NCI-H526 (cell line): ENCODE data around the gene RNF126.
"Not testable (repeated sequence)": the region's sequence is repeated elsewhere in the genome, so short reads cannot be mapped to it uniquely, and the experiment has no call there.

ENCODE experiments used
- DNase-seq, 2 experiments: peaks; one replicate each; lab custom pipeline; 2025; lab: John Stamatoyannopoulos, UW

RNF126 gene

DNA sequence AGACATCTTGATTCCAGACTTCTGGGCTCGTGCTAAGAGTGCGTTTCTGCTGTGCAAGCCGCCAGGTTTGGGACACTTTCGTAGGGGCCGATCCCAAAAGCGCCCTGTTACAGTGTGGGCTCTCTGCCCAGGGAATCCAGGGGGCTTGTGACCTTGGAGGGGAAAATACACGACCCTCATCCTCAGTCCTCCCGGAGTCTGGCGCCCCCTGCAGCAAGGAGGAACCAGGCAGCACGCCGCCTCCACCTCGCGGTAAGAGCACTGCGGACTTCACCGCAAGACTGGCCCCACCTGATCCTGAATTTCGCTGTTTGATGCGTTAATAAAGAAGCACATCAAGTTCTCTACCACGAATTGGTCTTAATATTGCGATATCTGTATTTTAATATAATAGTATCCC, 34.8 kb downstream of the RNF126 start:
- no peak for DNase-seq

DNA sequence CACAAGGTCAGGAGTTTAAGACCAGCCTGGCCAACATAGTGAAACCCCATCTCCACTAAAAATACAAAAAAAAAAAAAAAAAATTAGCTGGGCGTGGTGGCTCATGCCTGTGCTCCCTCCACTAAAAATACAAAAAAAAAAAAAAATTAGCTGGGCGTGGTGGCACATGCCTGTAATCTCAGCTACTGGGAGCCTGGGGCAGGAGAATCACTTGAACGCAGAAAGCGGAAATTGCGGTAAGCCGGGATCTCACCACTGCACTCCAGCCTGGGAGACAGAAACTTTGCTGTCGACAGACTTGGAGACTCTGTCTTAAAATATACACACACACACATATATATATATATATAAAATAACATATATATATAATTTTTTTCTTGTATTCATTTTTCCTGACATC, 36.4 kb downstream of the RNF126 start:
- DNase-seq: not testable (repeated sequence)

DNA sequence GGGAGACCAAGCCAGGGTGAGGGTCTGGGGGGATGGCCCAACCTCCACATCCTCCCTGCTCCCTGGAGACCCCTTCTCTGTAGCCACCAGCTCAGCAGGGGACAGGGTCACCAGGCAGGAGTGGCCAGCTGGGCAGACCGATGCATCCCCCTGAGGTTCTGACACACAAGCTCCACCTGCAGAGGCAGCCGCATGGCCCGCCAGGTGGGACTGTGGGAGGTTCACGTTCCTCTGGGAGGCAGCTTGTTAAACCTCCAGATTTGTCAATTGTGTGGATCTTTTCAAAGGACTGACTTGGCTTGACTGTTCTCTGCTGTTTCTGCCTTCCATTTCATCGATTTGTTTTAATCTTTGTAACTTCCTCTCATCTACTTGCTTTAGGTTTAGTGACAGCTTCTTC, 37.8 kb downstream of the RNF126 start:
- no peak for DNase-seq

DNA sequence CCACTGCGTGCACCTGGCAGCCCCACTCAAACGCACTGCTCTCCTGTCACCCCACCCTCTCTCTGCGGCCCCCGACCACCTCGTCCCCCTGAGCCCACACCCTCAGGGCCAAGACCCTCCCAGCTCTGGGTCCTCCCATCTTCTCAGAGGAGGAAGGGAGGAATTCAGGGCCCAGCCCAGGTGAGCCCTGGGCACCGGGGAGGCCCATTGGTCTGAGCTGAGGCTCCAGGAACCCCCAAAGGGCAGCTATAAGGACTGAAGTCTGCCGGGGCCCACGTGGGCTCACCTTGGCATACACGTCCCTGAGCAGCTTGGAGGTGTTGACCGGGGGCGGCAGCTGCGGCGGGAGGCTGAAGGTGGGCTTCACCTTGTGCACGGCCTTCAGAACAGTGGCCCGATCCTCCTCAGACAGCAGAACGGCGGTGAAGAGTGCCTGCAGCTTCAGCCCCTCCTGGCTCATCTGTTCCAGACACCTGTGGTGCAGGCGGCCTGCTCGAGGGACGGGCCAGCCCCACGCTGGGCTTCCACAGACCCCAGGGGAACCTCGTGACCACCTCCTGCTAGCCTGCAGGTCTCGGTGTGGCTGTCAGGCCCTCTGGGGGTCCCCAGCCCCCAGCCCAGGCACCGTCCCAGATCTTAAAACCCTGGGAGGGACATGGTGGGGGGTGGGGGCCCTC, 38.4 kb downstream of the RNF126 start:
- DNase-seq: no peak

DNA sequence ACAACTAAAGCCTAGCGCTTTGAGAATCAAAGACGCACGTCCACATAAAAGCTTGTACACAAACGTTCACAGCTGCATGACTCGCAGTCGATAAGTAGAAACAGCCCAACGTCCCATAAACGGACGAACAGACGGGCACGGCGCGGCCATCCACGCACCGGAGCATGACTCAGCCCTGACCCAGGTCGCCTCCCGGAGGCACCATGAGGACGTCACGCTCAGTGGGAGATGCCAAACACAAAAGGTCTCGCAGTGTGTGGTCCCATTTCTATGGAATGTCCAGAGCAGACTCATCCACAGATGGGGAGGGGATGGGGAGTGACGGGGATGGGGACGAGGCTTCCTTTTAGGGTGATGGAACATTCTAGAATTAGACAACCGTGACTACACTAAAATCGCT, 39.0 kb downstream of the RNF126 start:
- DNase-seq: no peak

DNA sequence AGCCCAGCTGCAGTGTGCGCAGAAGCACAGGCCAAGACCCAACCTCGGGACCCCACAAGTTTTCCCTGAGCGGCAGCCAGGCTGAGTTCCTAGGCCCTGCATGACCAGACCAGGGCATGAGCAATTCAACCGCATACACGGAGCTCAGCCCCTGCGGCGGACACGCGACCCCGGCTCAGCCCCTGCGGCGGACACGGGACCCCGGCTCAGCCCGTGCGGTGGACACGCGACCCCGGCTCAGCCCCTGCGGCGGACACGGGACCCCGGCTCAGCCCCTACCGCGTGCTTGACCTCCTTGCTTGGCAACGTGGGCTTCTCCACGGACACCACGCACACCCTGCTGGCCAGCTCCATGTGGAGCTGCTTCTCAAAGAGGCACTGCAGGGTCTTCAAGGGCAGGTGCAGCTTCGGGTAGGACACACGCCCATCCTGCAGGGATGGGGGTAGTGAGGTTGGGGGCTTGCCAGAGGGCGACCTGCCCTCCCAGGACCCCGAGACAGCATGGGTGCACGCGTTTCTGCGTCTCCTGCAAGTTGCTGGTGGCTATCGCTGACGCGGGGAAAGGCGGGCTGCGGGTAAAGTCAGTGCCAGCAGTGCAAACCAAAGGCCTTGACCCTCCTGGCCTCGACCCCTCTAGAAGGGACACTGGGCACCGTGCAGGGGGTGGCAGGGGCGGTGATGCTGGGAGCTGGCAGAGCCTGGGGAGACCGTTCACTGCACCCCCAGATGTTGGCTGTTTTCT, 39.7 kb downstream of the RNF126 start:
- DNase-seq: no peak

DNA sequence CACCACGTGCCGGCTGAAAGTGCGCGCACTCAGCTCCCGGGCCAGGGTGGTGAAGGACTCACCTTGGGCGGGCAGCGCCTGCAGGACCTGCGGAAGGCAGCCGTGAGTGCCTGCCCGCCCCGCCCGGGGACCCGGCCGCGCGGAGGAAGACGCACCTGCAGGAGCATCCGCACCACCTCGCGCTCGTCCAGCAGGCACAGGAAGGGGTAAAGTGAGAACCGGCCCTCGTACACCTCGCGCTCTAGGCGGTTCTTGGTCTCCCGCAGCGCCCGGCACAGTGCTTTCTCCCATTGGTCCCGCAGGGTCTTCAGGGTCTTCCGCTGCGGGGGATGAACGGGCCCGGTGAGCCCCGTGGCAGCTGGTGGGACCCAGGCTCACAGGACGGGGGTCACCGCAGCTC, 40.3 kb downstream of the RNF126 start:
- no peak for DNase-seq

DNA sequence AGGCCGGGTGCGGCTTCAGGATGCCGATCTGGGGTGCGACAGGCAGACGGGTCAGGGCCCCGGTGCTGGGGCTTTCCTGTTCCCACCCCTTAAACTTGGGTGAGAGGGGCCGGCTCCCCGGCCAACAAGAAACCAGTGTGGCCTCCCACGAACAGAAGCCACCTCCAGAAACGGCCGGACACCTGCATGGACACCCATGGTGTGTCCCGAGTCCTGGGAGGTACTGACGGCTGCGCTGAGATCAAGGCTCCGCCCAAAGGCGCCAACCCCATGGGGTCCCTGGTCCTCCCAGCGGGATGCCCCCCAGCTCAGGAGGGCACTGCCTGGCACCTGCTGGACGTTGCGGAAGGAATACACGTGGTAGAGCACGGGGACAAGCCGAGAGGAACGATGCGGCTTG, 41.2 kb downstream of the RNF126 start:
- no peak for DNase-seq

DNA sequence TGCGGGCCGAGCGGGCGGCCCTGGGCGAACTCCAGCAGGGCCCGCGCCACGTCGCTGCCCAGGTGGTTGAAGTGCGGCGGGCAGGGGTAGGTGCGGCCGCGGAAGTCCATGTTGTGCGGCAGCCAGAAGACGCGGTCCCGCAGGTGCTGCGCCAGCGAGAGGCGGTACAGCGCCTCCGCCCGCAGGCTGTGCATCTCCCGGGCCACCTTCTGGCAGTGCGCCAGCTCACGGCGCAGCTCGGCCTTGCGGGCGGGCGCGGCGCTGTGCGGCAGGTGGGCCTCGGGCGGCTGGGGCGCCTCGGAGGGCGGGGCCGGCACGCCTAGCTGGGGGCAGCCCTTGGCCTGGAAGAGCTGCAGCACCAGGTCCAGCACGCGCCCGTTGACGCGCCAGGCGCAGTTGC, 41.8 kb downstream of the RNF126 start:
- DNase-seq: not testable (repeated sequence)

DNA sequence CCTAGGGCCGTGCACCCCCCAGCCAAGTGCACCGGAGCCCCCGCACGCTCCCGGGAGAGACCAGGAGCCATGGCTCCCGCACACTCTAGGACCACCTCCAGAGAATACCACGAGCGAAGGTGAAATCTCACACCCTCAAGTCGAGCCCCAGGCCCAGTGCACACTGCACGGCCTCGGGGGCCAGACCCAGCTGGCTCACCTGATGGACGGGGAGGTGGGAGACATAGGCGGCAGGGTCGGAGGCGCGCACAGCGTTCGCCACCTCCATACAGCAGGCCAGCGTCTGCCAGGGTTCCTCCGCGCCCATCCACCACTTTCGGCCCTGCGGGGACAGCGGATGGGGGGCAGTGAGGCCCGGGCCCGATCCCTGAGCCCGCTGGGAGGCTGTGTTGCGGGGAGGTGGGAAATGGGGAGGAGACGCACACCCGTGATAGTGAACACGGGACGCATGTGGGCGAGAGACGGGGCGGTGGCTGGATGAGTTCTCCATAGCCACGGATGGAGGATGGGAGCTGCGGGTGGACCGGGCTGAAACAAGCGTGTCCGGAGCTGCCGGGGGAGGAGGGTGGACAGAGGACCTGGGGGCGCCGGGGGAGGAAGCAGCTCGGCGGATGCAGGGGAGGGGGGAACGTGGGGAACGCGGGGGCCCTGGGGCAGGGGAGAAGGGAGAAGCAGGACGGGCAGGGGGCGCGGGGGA, 42.7 kb downstream of the RNF126 start:
- no peak for DNase-seq

DNA sequence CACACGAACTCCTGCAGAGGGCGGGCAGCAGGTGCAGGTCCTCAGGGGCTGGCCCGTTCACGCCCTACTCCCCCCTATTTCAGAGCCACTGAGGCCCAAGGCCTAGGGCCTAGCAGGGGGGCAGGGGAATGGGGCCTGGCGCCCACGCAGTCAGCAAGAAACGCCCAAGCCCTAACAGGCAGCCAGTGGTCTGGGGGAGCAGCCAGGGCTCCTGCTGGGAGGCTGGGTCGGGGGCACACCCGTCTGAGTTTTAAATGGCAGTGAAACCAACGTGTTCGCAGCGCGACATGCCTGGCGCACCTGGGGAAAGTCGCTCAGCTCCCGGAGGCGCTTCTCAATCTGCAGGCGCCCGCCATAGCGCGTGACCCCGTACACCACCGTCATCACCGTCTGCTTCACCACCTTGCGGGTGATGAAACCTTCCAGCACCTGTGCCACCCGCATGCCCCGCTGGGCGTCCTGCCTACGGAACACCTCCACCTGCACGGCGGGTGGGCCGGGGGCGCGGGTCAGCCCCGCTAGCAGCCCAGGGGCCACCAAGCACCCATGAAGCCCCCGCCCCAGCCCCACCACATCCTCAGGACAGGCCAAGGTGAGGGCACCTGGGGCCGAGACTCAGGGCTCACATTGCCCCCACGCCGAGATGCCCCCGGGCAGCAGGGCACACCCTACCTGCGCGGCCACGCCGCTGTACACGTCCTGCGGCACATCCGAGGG, 43.6 kb downstream of the RNF126 start:
- DNase-seq: no peak

DNA sequence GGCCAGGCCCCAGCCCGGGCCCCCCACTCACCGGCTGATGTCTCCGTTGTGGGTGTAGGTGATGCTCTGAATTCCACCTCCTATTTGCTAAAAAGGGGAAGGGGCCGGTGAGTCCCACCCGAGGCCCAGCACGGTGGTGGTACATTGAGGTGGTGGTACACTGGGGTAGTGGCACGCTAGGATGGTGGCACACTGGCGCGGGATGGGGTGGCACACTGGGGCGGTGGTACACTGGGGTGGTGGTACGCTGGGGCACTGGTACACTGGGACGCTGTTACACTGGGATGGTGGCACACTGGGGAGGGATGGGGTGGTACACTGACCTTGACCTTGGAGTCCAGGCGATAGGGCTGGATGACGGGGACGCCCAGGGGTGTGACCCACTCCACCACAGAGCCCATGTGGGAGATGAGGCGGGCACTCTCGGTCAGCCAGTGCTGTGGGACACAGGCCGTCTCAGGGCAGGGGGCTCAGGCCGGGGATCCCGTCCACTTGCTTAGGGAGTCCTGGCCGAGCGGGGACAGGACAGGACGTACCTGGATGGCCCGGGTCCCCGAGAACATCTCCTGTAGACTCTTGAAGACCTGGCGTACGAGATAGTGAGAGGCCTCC, 44.2 kb downstream of the RNF126 start:
- DNase-seq: no peak

DNA sequence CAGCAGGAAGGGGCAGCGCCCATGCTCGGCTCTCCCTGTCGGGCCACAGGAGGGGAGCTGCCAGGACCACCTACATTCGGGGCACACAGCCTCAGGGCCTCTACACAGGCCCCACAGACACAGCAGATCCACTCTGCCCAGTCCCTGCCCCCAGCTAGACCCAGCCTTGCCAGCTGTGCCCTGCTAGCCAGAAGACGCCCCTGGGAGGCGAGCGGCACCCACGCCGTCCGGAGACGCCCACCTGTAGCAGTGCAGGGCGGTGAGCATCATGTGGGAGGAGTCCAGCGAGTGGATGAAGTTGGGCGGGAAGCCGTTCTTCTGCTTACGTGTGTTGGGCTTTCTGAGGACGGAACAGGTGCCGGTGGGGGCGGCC, 44.8 kb downstream of the RNF126 start:
- no peak for DNase-seq

DNA sequence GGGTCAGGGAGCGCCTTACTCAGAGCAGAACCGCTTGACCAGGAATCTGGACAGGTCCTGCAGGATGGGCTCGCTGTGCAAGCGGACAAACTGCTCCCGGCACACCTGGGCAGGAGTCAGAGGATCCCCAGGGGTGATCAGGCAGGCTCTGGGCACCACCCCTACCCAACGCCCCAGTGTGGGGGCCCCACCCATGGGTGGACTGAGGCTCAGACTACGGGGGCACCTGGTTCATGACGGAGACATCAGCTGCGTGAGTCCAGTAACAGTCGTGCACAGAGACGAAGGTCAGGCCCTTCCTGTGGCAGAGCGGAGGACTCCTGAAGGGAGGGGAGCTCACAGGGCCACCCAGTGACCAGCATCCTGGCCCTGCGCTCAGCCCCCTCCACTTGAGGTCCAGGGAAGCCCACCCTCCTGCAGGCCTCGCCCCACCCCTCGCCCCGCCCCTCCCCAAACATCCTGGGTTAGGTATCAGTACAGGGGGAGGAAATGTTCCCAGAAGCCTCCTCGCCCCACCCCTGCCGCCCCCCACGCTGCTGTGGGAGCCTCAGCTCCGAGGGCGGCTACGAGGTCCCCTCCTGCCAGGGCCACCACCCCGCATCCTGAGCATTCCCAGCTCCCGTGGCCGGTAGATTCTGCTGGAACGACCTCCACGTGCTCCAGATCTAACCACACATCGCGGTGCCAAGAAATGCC, 45.3 kb downstream of the RNF126 start:
- DNase-seq: no peak

DNA sequence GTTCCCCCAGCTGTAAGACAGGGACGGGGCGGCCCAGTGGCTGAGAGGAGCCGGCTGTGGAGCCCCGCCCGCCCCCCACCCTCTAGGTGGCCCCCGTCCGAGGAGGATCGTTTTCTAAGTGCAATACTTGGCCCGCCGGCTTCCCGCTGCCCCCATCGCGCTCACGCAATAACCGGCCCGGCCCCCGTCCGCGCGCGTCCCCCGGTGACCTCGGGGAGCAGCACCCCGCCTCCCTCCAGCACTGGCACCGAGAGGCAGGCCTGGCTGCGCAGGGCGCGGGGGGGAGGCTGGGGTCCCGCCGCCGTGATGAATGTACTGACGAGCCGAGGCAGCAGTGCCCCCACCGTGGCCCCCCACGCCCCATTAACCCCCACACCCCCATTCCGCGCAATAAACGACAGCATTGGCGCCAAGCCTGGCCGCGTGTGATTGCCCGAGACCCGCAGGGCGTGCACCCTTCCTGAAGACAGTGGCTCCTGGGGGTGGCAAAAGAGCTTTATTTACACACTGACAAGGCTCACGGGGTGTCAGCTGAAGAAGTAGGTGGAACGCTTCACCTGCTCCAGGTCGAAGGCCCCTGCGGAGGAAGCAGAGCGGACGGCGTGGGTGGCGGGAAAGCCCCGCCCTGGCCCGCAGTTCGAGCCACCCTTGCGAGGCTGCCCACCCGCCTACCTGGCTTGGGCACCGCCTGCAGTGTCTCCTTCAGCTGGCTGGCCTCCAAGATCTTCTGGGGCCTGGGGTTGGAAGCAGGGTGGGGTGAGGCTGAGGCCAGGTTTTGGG, 46.1 kb downstream of the RNF126 start:
- peak in 1 of 2 experiments; percentile 24 for DNase-seq

DNA sequence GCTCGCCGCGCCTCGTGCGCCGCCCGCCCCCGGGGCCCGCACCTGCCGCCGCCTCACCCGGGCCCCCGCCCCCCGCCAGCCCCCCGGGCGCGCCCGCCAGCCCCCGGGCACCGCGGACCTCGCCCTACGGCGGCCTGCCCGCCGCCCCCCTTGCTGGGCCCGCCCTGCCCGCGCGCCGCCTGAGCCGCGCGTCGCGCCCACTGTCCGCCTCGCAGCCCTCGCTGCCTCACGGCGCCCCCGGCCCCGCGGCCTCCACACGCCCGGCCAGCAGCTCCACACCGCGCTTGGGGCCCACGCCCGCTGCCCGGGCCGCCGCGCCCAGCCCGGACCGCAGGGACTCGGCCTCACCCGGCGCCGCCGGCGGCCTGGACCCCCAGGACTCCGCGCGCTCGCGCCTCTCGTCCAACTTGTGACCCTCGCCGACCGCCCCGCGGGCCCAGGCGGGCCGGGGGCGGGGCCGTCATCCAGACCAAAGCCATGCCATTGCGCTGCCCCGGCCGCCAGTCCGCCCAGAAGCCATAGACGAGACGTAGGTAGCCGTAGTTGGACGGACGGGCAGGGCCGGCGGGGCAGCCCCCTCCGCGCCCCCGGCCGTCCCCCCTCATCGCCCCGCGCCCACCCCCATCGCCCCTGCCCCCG, 46.8 kb downstream of the RNF126 start:
- no peak for DNase-seq

DNA sequence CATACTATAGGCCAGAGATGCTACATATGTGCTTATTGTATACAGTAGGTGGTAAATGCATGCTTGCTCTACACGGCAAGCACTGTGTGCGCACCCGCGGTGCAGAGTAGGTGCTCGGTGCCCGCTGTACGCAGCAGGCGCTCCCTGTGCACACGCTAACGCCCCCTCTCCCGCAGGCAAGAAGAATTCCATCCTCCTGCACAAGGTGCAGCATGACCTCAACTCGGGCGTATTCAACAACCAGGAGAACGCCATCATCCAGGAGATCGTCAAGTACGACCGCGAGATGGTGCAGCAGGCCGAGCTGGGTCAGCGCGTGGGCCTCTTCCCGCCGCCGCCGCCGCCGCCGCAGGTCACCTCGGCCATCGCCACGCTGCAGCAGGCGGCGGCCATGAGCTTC, 47.4 kb downstream of the RNF126 start:
- DNase-seq: no peak

DNA sequence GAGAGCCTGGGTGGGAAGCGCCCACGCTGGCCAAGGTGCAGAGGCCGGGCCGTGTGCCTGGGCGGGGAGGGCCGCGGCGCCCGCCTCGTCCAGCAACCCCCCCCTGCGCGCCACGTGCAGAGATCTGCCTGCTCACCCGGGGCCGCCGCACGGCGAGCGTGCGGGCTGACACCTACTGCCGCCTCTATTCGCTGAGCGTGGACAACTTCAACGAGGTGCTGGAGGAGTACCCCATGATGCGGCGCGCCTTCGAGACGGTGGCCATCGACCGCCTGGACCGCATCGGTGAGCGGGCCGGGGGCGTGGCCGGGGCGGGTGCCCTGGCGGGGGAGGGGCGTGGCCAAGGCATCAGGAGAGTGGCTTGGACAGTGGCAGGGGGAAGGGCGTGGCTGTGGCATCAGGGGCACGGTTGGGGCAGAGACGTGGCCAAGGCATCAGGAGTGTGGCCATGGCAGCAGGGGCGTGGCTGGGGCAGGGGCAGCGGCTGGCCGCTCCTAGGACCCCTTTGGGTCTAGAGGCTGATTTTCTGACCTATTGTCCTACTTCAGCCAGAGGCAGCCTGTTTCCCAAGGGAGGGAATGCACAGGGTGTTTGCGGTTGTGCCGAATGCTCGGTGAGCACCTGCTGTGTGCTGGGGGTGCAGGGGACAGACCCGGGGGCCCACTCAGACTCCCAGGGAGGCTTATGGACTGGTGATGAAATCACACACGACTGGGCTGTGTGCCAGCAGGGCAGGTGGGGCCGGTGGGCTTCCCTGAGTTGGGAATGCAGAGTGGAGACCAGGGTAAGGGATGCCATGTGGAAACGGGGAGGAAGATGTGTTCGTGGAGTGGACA, 49.1 kb downstream of the RNF126 start:
- no peak for DNase-seq

DNA sequence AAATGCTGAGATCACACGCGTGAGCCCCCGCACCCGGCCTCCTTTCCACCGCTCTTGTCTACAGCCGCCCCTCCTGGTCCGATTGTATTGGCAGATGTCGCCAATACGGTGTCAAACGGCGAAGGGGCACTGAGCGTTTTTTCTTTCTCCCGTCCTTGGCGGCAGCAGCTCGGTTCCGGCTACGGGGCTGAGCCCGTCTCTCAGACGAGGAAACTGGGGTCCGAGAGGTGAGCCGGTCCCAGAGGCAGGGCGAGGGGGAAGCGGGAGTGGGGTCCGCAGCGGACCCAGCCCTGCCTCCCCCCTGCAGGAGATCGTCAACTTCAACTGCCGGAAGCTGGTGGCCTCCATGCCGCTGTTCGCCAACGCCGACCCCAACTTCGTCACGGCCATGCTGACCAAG, 50.1 kb downstream of the RNF126 start:
- no peak for DNase-seq
